HCT116 (cell line): Measurements from ENCODE around the gene DAPK3. TPM values are rescaled to one million over a fixed set of nuclear protein-coding genes. Genes with fewer than 3 reads are reported as not detected.
A peak's percentile ranks its signal among the peaks of the same experiment; 100 is the strongest.

Source experiments
- ATAC-seq: fragments of 200-7000 bp; cut with Tn5 transposase; 2 replicates; pipeline ENCODE4 v1.9.1; 2020; ENCODE audit warnings: mild to moderate bottlenecking, moderate library complexity
- BruUV-seq: library from RNA; stranded (reverse); fragments of 400-500 nt; replicated peaks from 2 replicates; lab custom pipeline; 2021; lab: Mats Ljungman, UMichigan
- CTCF ChIA-PET: fragments of 300-600 bp; sonication (Branson Sonifier 250); formaldehyde crosslinking; loops from one replicate; lab custom pipeline; 2021; ENCODE audit warnings: antibody characterized with exemption; lab: Charles Lee
- POLR2A ChIA-PET: fragments of 300-600, 350-600 bp; sonication (Branson Sonifier 250); formaldehyde crosslinking; loops from one replicate; lab custom pipeline; 2021; ENCODE audit warnings: antibody characterized with exemption; lab: Charles Lee
- RAD21 ChIA-PET, 2 experiments: fragments of 300-600 bp; sonication (Branson Sonifier 250); formaldehyde crosslinking; loops; one replicate each; lab custom pipeline; 2023; ENCODE audit warnings: low total read pairs in 2 of 2; ENCODE audit not compliant: uncharacterized antibody in 2 of 2, unreplicated experiment in 2 of 2, low non-redundant PET in 1 of 2; lab: Charles Lee
- DNase-seq: peaks from one replicate; pipeline ENCODE4 v3.0.0-alpha.2; 2010; ENCODE audit warnings: low read depth, low spot score
- H2AFZ ChIP-seq: fragments of 200-600 bp; shearing (Covaris generic), sonication (generic); 2 replicates; pipeline ENCODE4 v1.6.1; 2017; ENCODE audit warnings: low read depth, mixed run types, mixed read lengths, antibody characterized with exemption, low read length; ENCODE audit not compliant: poor library complexity, severe bottlenecking
- H3K27ac ChIP-seq: 2 replicates; pipeline ENCODE4 v1.5.1; 2012; ENCODE audit warnings: low read depth, low read length
- H3K27me3 ChIP-seq: fragments of 200-600 bp; sonication (generic); 2 replicates; pipeline ENCODE4 v1.6.1; 2016; ENCODE audit warnings: mixed run types, low read length, mixed read lengths; ENCODE audit not compliant: insufficient read depth
- H3K36me3 ChIP-seq, 2 experiments: fragments of 200-500 bp in 1 of 2; fragments of 200-600 bp in 1 of 2; sonication (Bioruptor generic) in 1 of 2; sonication (generic) in 1 of 2; 2 replicates each; pipeline versions ENCODE4 v1.5.1 to v1.6.1; 2014 to 2016; ENCODE audit warnings: low read length in 2 of 2, inconsistent platforms in 1 of 2, mixed read lengths in 1 of 2, mixed run types in 1 of 2; ENCODE audit not compliant: insufficient read depth in 2 of 2, control insufficient read depth in 1 of 2
- H3K4me1 ChIP-seq, 2 experiments: fragments of 200-600 bp in 1 of 2; sonication (generic) in 1 of 2; 2 replicates each; pipeline versions ENCODE4 v1.5.1 to v1.6.1; 2012 to 2017; ENCODE audit warnings: low read length in 2 of 2, inconsistent platforms in 1 of 2, mild to moderate bottlenecking in 1 of 2, mixed read lengths in 1 of 2, mixed run types in 1 of 2, moderate library complexity in 1 of 2; ENCODE audit not compliant: insufficient read depth in 2 of 2, control insufficient read depth in 1 of 2
- H3K4me2 ChIP-seq: fragments of 200-600 bp; sonication (generic); 2 replicates; pipeline ENCODE4 v1.6.1; 2017; ENCODE audit warnings: mixed run types, low read length, mixed read lengths
- H3K4me3 ChIP-seq, 2 experiments: fragments of 200-600 bp in 1 of 2; sonication (generic) in 1 of 2; replicated peaks in 1 of 2; 2 replicates each; pipeline ENCODE4 v1.5.1; 2011 to 2016; ENCODE audit warnings: low read length in 2 of 2, control low read depth in 1 of 2, low read depth in 1 of 2, mild to moderate bottlenecking in 1 of 2, mixed read lengths in 1 of 2, mixed run types in 1 of 2
- H3K79me2 ChIP-seq: fragments of 200-600 bp; sonication (generic); 2 replicates; pipeline ENCODE4 v1.6.1; 2017; ENCODE audit warnings: mild to moderate bottlenecking, mixed run types, low read length, moderate library complexity, mixed read lengths; ENCODE audit not compliant: insufficient read depth
- H3K9ac ChIP-seq: fragments of 200-600 bp; sonication (generic); 2 replicates; pipeline ENCODE4 v1.6.1; 2016; ENCODE audit warnings: low read length, mixed read lengths
- H3K9me2 ChIP-seq: fragments of 200-600 bp; sonication (generic), shearing (Covaris generic); 2 replicates; pipeline ENCODE4 v1.6.1; 2017; ENCODE audit warnings: mixed run types, mild to moderate bottlenecking, moderate library complexity; ENCODE audit not compliant: insufficient read depth
- H3K9me3 ChIP-seq, 2 experiments: fragments of 200-500 bp in 1 of 2; fragments of 200-600 bp in 1 of 2; sonication (Bioruptor generic) in 1 of 2; sonication (generic) in 1 of 2; 2 replicates each; pipeline ENCODE4 v1.6.1; 2014 to 2017; ENCODE audit warnings: low read length in 2 of 2, mixed read lengths in 2 of 2, inconsistent platforms in 1 of 2, low read depth in 1 of 2, mild to moderate bottlenecking in 1 of 2, mixed run types in 1 of 2, moderate library complexity in 1 of 2; ENCODE audit not compliant: control insufficient read depth in 1 of 2, insufficient read depth in 1 of 2
- H4K20me1 ChIP-seq: fragments of 200-600 bp; sonication (generic), shearing (Covaris generic); 2 replicates; pipeline ENCODE4 v1.6.1; 2017; ENCODE audit warnings: mixed run types, mild to moderate bottlenecking, moderate library complexity; ENCODE audit not compliant: insufficient read depth
- EZH2 ChIP-seq: fragments of 200-600 bp; sonication (generic); IDR thresholded peaks from 2 replicates; pipeline ENCODE4 v1.6.1; 2017; ENCODE audit warnings: antibody characterized with exemption, mixed run types
- POLR2AphosphoS5 ChIP-seq: IDR thresholded peaks from 2 replicates; pipeline ENCODE4 v1.6.1; 2011; ENCODE audit warnings: mild to moderate bottlenecking, low read depth, low read length, moderate library complexity
- REST ChIP-seq: IDR thresholded peaks from 2 replicates; pipeline ENCODE4 v1.6.1; 2012; ENCODE audit warnings: low read depth
- SP1 ChIP-seq: IDR thresholded peaks from 2 replicates; pipeline ENCODE4 v1.6.1; 2012; ENCODE audit warnings: low read depth
- YY1 ChIP-seq: IDR thresholded peaks from 2 replicates; pipeline ENCODE4 v1.6.1; 2011; ENCODE audit warnings: low read length, low read depth, moderate library complexity, mild to moderate bottlenecking; ENCODE audit not compliant: insufficient replicate concordance; ENCODE audit errors: extremely low read depth
- intact Hi-C: fragments of 100-400 bp; cut with micrococcal nuclease; formaldehyde crosslinking; loops from 2 replicates; pipeline ENCODE4 v1.10.0; 2022
- total RNA-seq: library from RNA; stranded (reverse); gene quantifications from one replicate; pipeline ENCODE4 v1.2.1, GENCODE V29; 2021; ENCODE audit not compliant: unreplicated experiment

The DAPK3 gene
- total RNA-seq, 1 experiment from 2014 or later = 54.8 TPM

GRCh38 chr19:3979674-3980352, 8.9 kb upstream of the DAPK3 start:
- CTCF ChIA-PET = interaction anchor here (0.8 kb wide), 1 partner anchor 8 kb away, joined by 4 read pairs; no protein-coding TSS in a partner anchor
- POLR2A ChIA-PET = interaction anchor here (1.0 to 2.5 kb wide), 3 partner anchors 8 to 227 kb away, joined by 3 to 11 read pairs (median 5); partner anchors contain the start of gene DAPK3
- intact Hi-C loops = no loop called here

More at GRCh38 chr19:3979674-3980352, 8.9 kb upstream of the DAPK3 start:
- Histone ChIP-seq H3K27ac (peak overlapping the region; percentile 8; the same call in 1 of the 2 replicates), H4K20me1 (peaks cover 85% of the 10 kb centered on the region; the same call in 1 of the 2 replicates), H3K4me2 (no peak overlapping the region), H3K9ac (no peak overlapping the region), H3K27me3 (no peaks in the 10 kb centered on the region), H2AFZ (no peak overlapping the region), H3K9me3 (no peaks in the 10 kb centered on the region), H3K36me3 (peaks cover 75 to 94% of the 10 kb centered on the region in 2 experiments), H3K4me3 (no peak overlapping the region), H3K79me2 (peaks cover 96% of the 10 kb centered on the region), H3K9me2 (no peaks in the 10 kb centered on the region), H3K4me1 (peaks cover 6 to 29% of the 10 kb centered on the region in 2 experiments; a peak in 3 of 4 replicates)
- no TSS peak for BruUV-seq
- TF ChIP-seq REST = no peak
- no peak for TF ChIP-seq YY1
- TF ChIP-seq POLR2AphosphoS5 = peak; percentile 13; the same call in 1 of the 2 replicates
- TF ChIP-seq EZH2 = no peak
- no peak for TF ChIP-seq SP1
- ATAC-seq (no peak), DNase-seq (no peak)
- RAD21 ChIA-PET = no interaction called here
